GM21825 (cell line): ENCODE measurements around the gene RGL2.
"Not testable (repeated sequence)": the region's sequence is repeated elsewhere in the genome, so short reads cannot be mapped to it uniquely, and the experiment has no call there.

Experiments
- ATAC-seq: cut with Tn5 transposase; IDR thresholded peaks from one replicate; pipeline ENCODE4 v1.9.1; 2021; ENCODE audit warnings: mild to moderate bottlenecking, moderate library complexity; ENCODE audit not compliant: unreplicated experiment

RGL2 gene

GRCh38 chr6:33298773-33299236, at the start of gene RGL2:
Gene RGL2 (minus strand): TSS chr6:33298942. CDS start chr6:33298610, 332 bp downstream.
- no peak for ATAC-seq

GRCh38 chr6:33347816-33348215, 49.1 kb upstream of the RGL2 start:
- ATAC-seq = no peak

- ATAC-seq = not testable (repeated sequence)
Observed at GRCh38 chr6:33346972-33347371, 48.2 kb upstream of the RGL2 start.

GRCh38 chr6:33344701-33345697, 46.3 kb upstream of the RGL2 start:
- ATAC-seq = peak; percentile 36

DNA sequence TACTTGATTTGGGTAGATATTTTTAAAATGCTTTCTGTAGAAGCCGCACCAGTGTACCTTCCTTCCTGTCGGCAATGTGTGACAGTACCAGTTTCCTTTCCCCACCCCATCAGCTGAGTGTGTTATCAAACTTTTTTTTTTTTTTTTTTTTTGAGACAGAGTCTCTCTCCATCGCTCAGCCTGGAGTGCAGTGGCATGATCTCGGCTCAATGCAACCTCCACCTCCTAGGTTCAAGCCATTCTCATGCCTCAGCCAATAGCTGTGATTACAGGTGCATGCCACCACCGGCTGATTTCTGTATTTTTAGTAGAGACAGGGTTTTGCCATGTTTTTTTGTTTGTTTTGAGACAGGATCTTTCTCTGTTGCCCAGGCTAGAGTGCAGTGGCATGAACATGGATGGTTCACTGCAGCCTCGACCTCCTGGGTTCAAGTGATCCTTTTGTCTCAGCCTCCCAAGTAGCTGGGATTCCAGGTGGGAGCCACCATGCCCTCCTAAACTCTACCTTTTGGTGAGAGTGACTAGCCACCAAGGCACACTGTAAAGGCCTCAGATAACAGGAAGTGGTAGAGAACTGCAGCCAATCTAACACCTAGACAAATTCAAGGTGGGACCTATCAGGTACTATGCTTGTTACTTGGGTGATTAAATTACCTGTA, 45.3 kb upstream of the RGL2 start:
- peak; percentile 23 for ATAC-seq

DNA sequence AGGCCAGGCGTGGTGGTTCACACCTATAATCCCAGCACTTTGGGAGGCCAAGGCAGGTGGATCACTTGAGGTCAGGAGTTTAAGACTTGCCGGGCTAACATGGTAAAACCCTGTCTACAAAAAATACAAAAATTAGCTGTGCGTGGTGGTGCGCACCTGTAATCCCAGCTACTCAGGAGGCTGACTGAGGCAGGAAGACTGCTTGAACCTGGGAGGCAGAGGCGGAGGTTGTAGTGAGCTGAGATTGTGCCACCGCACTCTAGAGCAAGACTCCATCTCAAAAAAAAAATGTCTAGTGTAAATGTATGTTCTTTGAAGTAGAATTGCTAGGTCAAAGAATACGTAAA, 44.8 kb upstream of the RGL2 start:
- not testable (repeated sequence) for ATAC-seq

GRCh38 chr6:33339193-33339592, 40.5 kb upstream of the RGL2 start:
- no peak for ATAC-seq

GRCh38 chr6:33336495-33336894, 37.8 kb upstream of the RGL2 start:
- ATAC-seq = no peak

DNA sequence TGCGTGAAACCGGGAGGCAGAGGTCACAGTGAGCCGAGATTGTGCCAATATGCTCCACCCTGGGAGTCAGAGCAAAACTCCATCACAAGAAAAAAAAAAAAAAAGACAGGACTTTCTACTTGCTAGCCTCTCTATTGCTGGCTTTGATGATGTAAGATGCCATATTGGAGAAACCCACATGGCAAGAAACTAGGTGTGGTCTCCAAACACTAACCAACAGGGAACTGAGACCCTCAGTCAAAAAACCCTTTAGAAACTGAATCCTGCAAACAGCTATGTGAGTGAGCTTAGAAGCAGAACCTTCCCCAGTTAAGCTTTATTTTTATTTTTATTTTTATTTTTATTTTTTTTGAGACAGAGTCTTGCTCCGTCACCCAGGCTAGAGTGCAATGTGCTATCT, 37.2 kb upstream of the RGL2 start:
- ATAC-seq = no peak

DNA sequence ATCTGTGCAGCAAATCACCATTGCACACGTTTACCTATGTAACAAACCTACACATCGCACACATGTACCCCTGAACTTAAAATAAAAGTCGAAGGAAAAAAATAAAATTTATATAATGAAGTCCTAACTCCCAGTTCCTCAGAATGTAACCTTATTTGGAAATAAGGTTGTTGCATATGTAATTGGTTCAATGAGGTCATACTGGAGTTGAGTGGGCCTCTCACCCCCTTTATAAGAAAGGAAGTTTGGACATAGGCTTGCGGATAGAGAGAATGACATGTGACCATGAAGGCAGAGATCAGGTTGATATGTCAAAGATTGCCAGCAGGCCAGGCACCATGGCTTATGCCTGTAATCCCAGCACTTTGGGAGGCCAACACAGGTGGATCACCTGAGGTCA, 34.9 kb upstream of the RGL2 start:
- no peak for ATAC-seq

- ATAC-seq = no peak
Observed at GRCh38 chr6:33330736-33331135, 32.0 kb upstream of the RGL2 start.

DNA sequence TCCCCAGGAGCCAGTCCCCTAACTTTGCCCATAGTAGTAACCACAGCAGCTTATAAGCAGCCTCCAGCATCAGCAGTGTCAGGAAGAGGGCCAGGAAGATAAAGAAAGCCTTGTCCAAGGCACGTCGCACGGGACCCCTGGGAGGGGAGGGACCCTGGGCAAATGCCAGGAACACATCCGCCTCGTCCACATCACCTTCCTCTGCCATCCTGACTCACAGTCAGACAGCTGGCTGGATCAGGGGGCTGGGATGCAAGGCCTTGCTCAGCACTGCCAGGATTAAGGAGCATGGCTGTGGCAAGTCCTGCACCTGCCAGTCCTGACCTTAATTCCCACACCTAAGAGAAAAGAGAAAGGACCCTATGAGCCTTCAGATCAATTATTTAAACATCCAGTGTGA, 30.3 kb upstream of the RGL2 start:
- ATAC-seq = no peak

DNA sequence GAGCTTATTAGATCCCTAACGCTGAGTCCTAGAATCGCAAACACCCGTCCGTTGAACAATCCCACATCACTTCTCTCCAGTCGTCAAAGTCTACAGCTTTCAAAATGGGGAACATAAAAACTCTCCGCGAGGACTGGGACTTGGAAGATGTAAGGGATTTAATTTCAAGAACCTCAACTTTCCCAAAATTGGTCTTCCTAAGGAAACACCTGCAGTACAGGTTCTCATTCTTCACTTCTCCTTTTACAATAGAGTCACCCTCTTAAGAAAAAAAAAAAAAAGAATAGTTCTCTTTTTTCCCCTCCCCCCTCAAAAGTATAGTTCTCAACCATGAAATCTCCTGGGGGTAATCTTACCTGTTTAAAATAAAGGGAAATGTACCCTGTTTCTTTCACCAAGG, 25.4 kb upstream of the RGL2 start:
- ATAC-seq = no peak

GRCh38 chr6:33323623-33323948, 24.8 kb upstream of the RGL2 start:
- ATAC-seq = no peak

DNA sequence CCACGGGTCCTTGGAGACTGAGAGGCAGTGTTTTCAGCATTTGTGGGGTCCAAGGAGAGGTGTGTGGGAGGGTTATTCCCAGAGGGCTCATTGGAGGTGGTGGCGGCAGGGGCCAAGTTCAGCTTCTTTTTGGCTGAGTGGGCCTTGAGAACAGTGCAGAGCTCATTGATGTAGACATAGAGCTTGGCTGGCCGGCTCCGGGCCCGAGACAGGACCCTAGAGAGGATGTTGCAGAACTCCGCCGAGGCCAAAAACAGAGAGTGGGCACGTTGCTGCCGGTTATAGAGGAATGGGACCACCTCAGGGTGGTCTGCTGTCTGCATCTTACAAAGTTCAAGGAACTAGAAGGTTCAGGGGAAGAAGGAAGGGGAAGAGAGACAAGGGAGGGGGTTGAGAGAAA, 22.5 kb upstream of the RGL2 start:
- ATAC-seq = no peak

- no peak for ATAC-seq
Observed at GRCh38 chr6:33320315-33321181, 21.8 kb upstream of the RGL2 start.

DNA sequence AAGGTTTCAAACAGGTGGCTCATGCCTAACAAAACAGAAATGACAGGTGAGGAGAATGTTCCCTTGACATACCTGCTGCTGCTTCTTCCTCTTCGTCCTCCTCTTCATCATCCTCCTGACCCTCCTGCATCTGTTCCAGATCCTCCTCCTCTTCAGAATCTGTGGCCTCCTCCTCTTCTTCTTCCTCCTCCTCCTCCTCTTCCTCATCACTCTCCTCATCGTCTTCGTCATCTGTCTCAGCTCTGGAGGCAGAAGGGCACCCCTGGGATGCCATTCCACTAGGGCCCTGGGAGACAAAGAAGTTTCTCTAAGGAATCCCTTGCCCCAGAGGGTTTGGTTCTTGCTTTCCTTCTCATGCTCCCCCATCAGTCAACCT, 21.2 kb upstream of the RGL2 start:
- ATAC-seq = no peak

DNA sequence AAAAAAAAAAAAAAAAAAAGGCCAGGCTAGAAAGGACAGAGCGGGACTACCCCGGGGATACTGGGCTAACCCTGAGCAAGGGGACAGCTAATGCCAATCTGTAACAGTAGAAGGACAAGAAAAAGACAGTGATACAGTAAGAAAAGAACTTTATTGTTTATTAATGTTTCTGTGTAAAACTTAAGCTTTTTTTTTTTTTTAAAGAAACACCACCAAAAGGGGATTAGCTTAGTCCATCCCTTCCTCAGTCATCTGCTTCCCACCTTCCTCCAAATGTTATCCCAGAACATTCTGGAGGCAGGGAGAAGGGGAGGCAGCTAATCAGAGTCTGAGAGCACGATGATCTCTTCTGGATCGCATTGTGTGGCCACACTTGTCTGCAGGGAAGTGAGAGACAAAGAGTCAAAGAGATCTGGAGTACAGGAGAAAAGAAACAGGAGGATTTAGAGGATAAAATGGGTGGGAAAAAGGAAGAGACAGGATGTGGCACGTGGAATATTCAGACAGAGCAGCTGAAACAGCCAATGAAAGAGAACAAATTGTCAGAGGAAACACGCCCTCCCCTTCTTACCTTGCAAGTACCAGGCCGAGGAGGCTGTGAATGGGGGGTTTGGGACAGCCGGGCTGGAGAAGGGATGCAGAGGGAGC, 19.8 kb upstream of the RGL2 start:
- no peak for ATAC-seq

- peak; percentile 40 for ATAC-seq
Observed at GRCh38 chr6:33317669-33318425, 19.1 kb upstream of the RGL2 start, which contains the start of gene ZBTB22. Gene ZBTB22 (minus strand): TSS chr6:33317744. CDS start chr6:33316916, 828 bp downstream.

GRCh38 chr6:33317419-33317668, 18.6 kb upstream of the RGL2 start:
- ATAC-seq = no peak
